ENCODE results near the gene PAFAH1B2.

DNA sequence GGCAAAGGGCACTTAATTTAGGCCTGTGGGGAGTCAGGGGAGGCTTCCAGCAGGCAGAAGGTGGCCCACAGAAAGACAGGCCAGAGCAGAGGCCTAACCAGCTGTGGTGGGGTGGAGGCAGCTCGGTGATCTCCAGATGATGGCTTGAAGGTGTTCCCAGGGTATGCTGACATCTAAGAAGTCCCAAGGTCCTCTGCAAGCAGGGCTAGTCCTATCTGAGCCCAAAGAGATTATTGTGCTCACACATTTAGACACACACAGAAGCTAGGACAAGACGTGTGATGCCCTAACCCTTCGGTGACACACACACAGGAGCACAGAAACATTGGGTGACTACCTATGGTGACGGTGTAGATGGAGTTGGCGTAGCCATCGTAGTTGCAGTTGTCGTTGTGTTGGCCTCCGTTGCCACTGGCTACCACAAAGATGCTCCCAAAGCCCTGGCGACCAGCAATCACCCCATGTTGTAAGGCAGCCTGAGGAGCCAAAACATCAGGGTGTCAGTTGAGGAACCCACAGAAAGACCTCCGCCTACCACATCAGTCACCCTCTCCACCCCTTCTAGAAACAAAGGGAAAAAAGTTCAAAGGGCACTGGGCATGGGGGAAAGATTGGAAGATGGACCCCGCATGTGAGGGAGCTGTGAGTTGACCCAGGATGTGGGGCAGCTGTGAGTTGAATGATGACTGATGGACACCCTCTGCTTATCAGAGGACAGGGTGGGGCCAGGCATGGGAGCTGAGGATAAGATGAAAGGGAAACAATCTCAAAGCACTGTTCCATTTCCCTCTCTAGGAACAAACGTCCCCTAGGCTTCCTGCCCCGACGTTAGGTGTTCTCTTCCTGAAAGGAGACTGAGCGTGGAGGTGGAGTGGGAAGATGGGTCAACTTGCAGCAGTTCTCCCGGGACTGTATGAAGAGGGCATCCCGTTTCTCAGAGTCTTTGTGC, 79.9 kb downstream of the PAFAH1B2 start:
- TF ChIP-seq POLR2A (IDR thresholded peaks at IDR 0.05): no peak
- TF ChIP-seq, protein P1, sequence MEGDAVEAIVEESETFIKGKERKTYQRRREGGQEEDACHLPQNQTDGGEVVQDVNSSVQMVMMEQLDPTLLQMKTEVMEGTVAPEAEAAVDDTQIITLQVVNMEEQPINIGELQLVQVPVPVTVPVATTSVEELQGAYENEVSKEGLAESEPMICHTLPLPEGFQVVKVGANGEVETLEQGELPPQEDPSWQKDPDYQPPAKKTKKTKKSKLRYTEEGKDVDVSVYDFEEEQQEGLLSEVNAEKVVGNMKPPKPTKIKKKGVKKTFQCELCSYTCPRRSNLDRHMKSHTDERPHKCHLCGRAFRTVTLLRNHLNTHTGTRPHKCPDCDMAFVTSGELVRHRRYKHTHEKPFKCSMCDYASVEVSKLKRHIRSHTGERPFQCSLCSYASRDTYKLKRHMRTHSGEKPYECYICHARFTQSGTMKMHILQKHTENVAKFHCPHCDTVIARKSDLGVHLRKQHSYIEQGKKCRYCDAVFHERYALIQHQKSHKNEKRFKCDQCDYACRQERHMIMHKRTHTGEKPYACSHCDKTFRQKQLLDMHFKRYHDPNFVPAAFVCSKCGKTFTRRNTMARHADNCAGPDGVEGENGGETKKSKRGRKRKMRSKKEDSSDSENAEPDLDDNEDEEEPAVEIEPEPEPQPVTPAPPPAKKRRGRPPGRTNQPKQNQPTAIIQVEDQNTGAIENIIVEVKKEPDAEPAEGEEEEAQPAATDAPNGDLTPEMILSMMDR (IDR thresholded peaks at IDR 0.05 in 4 of 5, conservative IDR thresholded peaks at IDR 0.05 in 1 of 5): no peak
